Spleen (tissue), 11 donors: ENCODE results near the gene INTS1. TPM values are rescaled to one million over a fixed set of nuclear protein-coding genes. Genes with fewer than 3 reads are reported as not detected.
A peak's percentile ranks its signal among the peaks of the same experiment; 100 is the strongest.

Experiments
- DNase-seq: peaks from one replicate; pipeline ENCODE4 v3.0.0-alpha.2; 2020
- H3K27ac ChIP-seq, 8 donors: fragments of 200-600 bp; sonication (generic) in 7 of 8; 1 replicate in 4 of 8; 2 replicates in 4 of 8; pipeline versions ENCODE4 v1.5.0 to v1.8.0; 2016 to 2021; ENCODE audit warnings: inconsistent platforms in 4 of 8, mild to moderate bottlenecking in 4 of 8, moderate library complexity in 1 of 8
- H3K27me3 ChIP-seq, 7 donors: fragments of 200-600 bp; sonication (generic) in 6 of 7; replicated peaks in 1 of 7; 1 replicate in 4 of 7; 2 replicates in 3 of 7; pipeline versions ENCODE4 v1.5.0 to v1.8.0; 2016 to 2021; ENCODE audit warnings: inconsistent platforms in 3 of 7, mild to moderate bottlenecking in 1 of 7
- H3K36me3 ChIP-seq, 6 donors: fragments of 200-600 bp; sonication (generic) in 5 of 6; 1 replicate in 4 of 6; 2 replicates in 2 of 6; pipeline versions ENCODE4 v1.5.0 to v1.8.0; 2016 to 2021; ENCODE audit warnings: inconsistent platforms in 2 of 6
- H3K4me1 ChIP-seq, 6 donors: fragments of 200-600 bp; sonication (generic) in 5 of 6; 1 replicate in 3 of 6; 2 replicates in 3 of 6; pipeline versions ENCODE4 v1.5.0 to v1.8.0; 2016 to 2021; ENCODE audit warnings: inconsistent platforms in 3 of 6
- H3K4me3 ChIP-seq, 8 donors: fragments of 200-600 bp; sonication (generic) in 7 of 8; 1 replicate in 4 of 8; 2 replicates in 4 of 8; pipeline versions ENCODE4 v1.5.0 to v1.8.0; 2016 to 2021; ENCODE audit warnings: inconsistent platforms in 4 of 8, mild to moderate bottlenecking in 4 of 8, moderate library complexity in 2 of 8
- H3K9me3 ChIP-seq, 8 donors: fragments of 200-600 bp; sonication (generic) in 7 of 8; 1 replicate in 4 of 8; 2 replicates in 4 of 8; pipeline versions ENCODE4 v1.5.0 to v1.8.0; 2016 to 2021; ENCODE audit warnings: inconsistent platforms in 4 of 8
- POLR2A ChIP-seq, 3 donors: fragments of 450-650 bp; IDR thresholded peaks; one replicate each; pipeline ENCODE4 v1.5.1; 2017; ENCODE audit warnings: antibody characterized with exemption in 3 of 3, mild to moderate bottlenecking in 1 of 3
- POLR2AphosphoS5 ChIP-seq, 3 donors: sonication (generic); formaldehyde crosslinking; IDR thresholded peaks; one replicate each; pipeline ENCODE4 v1.5.1; 2017; ENCODE audit warnings: antibody characterized with exemption in 3 of 3
- WGBS, 5 donors: extraction: QIAGEN DNeasy Blood & Tissue Kit in 3 of 5; methylation state at CpG; one replicate each; pipeline versions ENCODE4 v1.1.5 to v1.1.7; 2013 to 2018; 5-methylcytosine and 5-hydroxymethylcytosine counted together
- intact Hi-C: fragments of 100-400 bp; cut with DNase I; formaldehyde crosslinking; loops from one replicate; pipeline ENCODE4 v1.15.0; 2023; ENCODE audit warnings: low total_unique reads
- polyA plus RNA-seq, 3 donors: library from polyadenylated mRNA; stranded (reverse); fragments of 200-250 nt; gene quantifications; one replicate each; pipeline ENCODE4 v1.2.1, GENCODE V29; 2013
- total RNA-seq, 7 donors: library from RNA; depleted of rRNA in 3 of 7; stranded (reverse); fragments of >200 nt in 3 of 7; fragmentation: NEBNext Ultra II Directional in 4 of 7; extraction: Animal tissue kit (Norgen Biotek cat#: 25700) in 4 of 7; gene quantifications; one replicate each; pipeline versions ENCODE4 v1.1.0 to v1.2.1, GENCODE V29; 2016 to 2021
- donor health status: healthy with polysubstance abuse.
- donor health status: DM: no; HTN: no; CAD: no; lungs with moderate emphysema.
- donor health status: DM: no; HTN: no; CAD: no.
- donor health status: Bipolar disorder and iron deficiency.
- donor health status: healthy.
- donor health status: DM: no; HTN: no; CAD: no.
- donor health status: DM: yes; HTN: yes; CAD: no.

INTS1 gene
- total and polyA plus RNA-seq, 10 donors: 47.3 to 126 (median 79.7) TPM

DNA sequence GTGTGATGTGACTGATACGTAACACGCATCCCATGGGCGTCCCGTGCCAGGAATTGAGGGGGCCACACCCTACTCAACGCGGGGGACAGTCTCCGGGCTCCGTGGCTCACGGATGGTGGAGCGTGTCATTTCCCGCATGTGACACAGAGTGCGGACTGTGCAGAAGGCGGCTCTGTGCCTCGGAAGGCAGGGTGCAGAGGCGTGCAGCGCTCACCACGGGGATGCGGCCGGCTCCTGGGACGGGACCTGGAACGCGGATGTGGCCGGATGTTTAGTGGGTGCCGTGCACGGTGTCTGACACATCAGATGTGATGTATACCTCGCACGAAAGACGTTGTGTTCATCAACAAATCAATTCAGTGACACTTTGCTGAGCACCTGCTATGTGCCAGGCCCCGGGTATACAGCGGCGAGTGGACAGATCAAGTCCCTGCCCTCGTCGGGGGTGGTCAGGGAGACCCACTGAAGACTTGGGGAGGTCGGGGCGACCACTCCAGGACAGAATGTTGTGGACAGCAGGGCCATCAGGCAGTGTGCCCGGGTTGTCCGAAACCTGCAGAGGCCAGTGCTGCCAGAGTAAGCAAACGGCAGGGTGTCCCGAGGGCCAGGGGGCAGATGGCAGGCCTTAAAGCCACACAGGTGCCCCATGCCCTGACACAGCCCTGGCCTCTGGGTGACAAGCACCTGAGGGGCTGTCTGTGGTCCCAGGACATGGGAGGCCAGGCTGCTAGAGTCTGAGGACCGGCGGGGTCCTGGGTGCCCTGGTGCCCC lies 83.0 kb downstream of the INTS1 start:
- WGBS, 5 donors: 86 to 91% (median 89%) methylated on average over 35 to 41 of the region's 41 CpGs

More for the DNA sequence above, 83.0 kb downstream of the INTS1 start:
- Histone ChIP-seq H3K9me3 (no peaks in the 10 kb centered on the region), H3K27me3 (peaks cover 0 to 59% (median 4%) of the 10 kb centered on the region in 7 donors), H3K4me3 (no peak overlapping the region), H3K4me1 (peaks cover 0 to 15% (median 0%) of the 10 kb centered on the region in 6 donors), H3K36me3 (no peaks in the 10 kb centered on the region), H3K27ac (no peak overlapping the region)
- DNase-seq: peak; percentile 71
- intact Hi-C loops: no loop called here
- TF ChIP-seq POLR2A (IDR thresholded peaks at IDR 0.05): no peak
- no peak for TF ChIP-seq POLR2AphosphoS5 (IDR thresholded peaks at IDR 0.05)

Other genes starting within 250 kb of the INTS1 start
- gene MICALL2, start 44.9 kb downstream of the INTS1 start, total RNA-seq: 100 to 1,000 TPM in 3 of 7 donors, 10 to 100 TPM in 4; 36.3 to 182 (median 75.8) TPM
- gene MICALL2, start 44.9 kb downstream of the INTS1 start, polyA plus RNA-seq: 100 to 1,000 TPM in 2 of 3 donors, 10 to 100 TPM in 1; 74.1 to 361 (median 307) TPM
- 10 to 100 TPM; 11.2 to 36.6 (median 27.0) TPM for gene MAFK, start 26.3 kb upstream of the INTS1 start, total RNA-seq
- 10 to 100 TPM in 2 of 3 donors, 1 to 10 TPM in 1; 8.9 to 30.4 (median 10.3) TPM for gene MAFK, start 26.3 kb upstream of the INTS1 start, polyA plus RNA-seq
- under 1 TPM in 3 of 7 donors, not detected in 4; 0.17 to 0.39 (median 0.28) TPM for gene TMEM184A, start 51.8 kb upstream of the INTS1 start, total RNA-seq
- gene TMEM184A, start 51.8 kb upstream of the INTS1 start, polyA plus RNA-seq: under 1 TPM; 0.09 to 0.26 (median 0.15) TPM
- gene PSMG3, start 65.6 kb upstream of the INTS1 start, total RNA-seq: 10 to 100 TPM; 18.2 to 41.1 (median 23.0) TPM
- 10 to 100 TPM; 84.5 to 89.9 (median 86.7) TPM for gene PSMG3, start 65.6 kb upstream of the INTS1 start, polyA plus RNA-seq
- gene ELFN1, start 165.9 kb upstream of the INTS1 start, total RNA-seq: 1 to 10 TPM; 2.3 to 3.9 (median 2.8) TPM
- under 1 TPM; 0.22 to 0.70 (median 0.41) TPM for gene ELFN1, start 165.9 kb upstream of the INTS1 start, polyA plus RNA-seq